ENCODE results near the gene LPCAT1. TPM values are rescaled to one million over a fixed set of nuclear protein-coding genes. Genes with fewer than 3 reads are reported as not detected.

LPCAT1 gene
- total and polyA plus RNA-seq, 2 of the 13 experiments (the other 11 are each of a cell fraction or from before 2014, with no cell fraction given), result 29.8 to 90.6 TPM

GRCh38 chr5:1431021-1431811, 92.5 kb downstream of the LPCAT1 start:
- ATAC-seq (peak; percentile 45), FAIRE-seq (no peak), DNase-seq (ENCODE audit: low spot score) (no peak)
- no peak overlapping the region for H3K27ac ChIP-seq (ENCODE audit: extremely low read length, insufficient read depth, low read length)
- BruUV-seq (replicated peaks), result no TSS peak
- intact Hi-C loops (cut with micrococcal nuclease; ENCODE audit: unreplicated experiment), result no loop called here
- H3K4me3 ChIP-seq (replicated peaks in 1 of 3; ENCODE audit: insufficient read depth in 1 of 3, low read depth in 2 of 3, low read length in 3 of 3), result no peak overlapping the region
- H2AFZ ChIP-seq (ENCODE audit: low read length), result no peak overlapping the region
- in situ Hi-C loops (cut with HindIII; ENCODE audit: extremely low pct_ligation_motif_present, low pct_unique_long_range_greater_than_20kb), result no loop called here
- peaks cover 7% of the 10 kb centered on the region; the same call in 1 of the 2 replicates for H3K9me3 ChIP-seq (ENCODE audit: low read length)
- H3K79me2 ChIP-seq (ENCODE audit: insufficient read depth, low read length), result no peaks in the 10 kb centered on the region
- ChIA-PET CTCF (ENCODE audit: low intra/inter-chr PET ratio, low total read pairs) (no interaction called here), POLR2A (no interaction called here)
- no peak overlapping the region for H3K9ac ChIP-seq (ENCODE audit: insufficient read depth, low read depth, low read length)
- no peaks in the 10 kb centered on the region for H3K36me3 ChIP-seq (replicated peaks in 1 of 2; ENCODE audit: control insufficient read depth in 1 of 2, insufficient read depth in 2 of 2, low read length in 2 of 2)
- no peaks in the 10 kb centered on the region for H4K20me1 ChIP-seq (ENCODE audit: insufficient read depth, low read length)
- no peaks in the 10 kb centered on the region for H3K4me1 ChIP-seq (ENCODE audit: insufficient read depth, low read length)
- 34% methylated on average over 17 of the region's 33 CpGs for WGBS (ENCODE audit: low lambda C conversion rate)
- peaks cover 1 to 36% of the 10 kb centered on the region in 2 experiments for H3K27me3 ChIP-seq (ENCODE audit: control insufficient read depth in 1 of 2, insufficient read depth in 2 of 2, low read length in 2 of 2)
- no peak overlapping the region for H3K4me2 ChIP-seq (ENCODE audit: low read depth, low read length)
- TF ChIP-seq NFAT5 (CRISPR knock-in tag; IDR thresholded peaks at IDR 0.05) (no peak), PRMT3 (CRISPR knock-in tag; IDR thresholded peaks at IDR 0.05; ENCODE audit: borderline replicate concordance, low read depth) (no peak), POGZ (CRISPR knock-in tag; IDR thresholded peaks at IDR 0.05) (no peak), SP4 (CRISPR knock-in tag; IDR thresholded peaks at IDR 0.05) (no peak), ZNF766 (CRISPR knock-in tag; IDR thresholded peaks at IDR 0.05; ENCODE audit: borderline replicate concordance) (no peak), ZNF569 (CRISPR knock-in tag; IDR thresholded peaks at IDR 0.05; ENCODE audit: borderline replicate concordance) (no peak), ATF7-NPFF (CRISPR knock-in tag; IDR thresholded peaks at IDR 0.05; ENCODE audit: low read depth) (no peak), ZNF382 (CRISPR knock-in tag; IDR thresholded peaks at IDR 0.05; ENCODE audit: borderline replicate concordance) (no peak), ZNF12 (CRISPR knock-in tag; IDR thresholded peaks at IDR 0.05) (no peak), ZNF792 (CRISPR knock-in tag; IDR thresholded peaks at IDR 0.05) (no peak), ZNF615 (CRISPR knock-in tag; IDR thresholded peaks at IDR 0.05; ENCODE audit: borderline replicate concordance) (no peak)

All from HepG2 (cell line).